Suprapubic skin (tissue), 4 donors: ENCODE data around the gene P2RX6. TPM values are rescaled to one million over a fixed set of nuclear protein-coding genes. Genes with fewer than 3 reads are reported as not detected.

ENCODE experiments used
- DNase-seq, 2 donors: peaks; one replicate each; pipeline ENCODE4 v3.0.0-alpha.2; 2019; ENCODE audit warnings: low spot score in 2 of 2
- H3K27ac ChIP-seq: fragments of 200-600 bp; sonication (generic); one replicate; pipeline ENCODE4 v1.5.1; 2019
- H3K27me3 ChIP-seq: fragments of 200-600 bp; sonication (generic); one replicate; pipeline ENCODE4 v1.5.1; 2019
- H3K36me3 ChIP-seq: fragments of 200-600 bp; sonication (generic); one replicate; pipeline ENCODE4 v1.5.1; 2019
- H3K4me1 ChIP-seq: fragments of 200-600 bp; sonication (generic); one replicate; pipeline ENCODE4 v1.5.1; 2019
- H3K4me3 ChIP-seq: fragments of 200-600 bp; sonication (generic); one replicate; pipeline ENCODE4 v1.5.1; 2019; ENCODE audit warnings: mild to moderate bottlenecking
- H3K9me3 ChIP-seq: fragments of 200-600 bp; sonication (generic); one replicate; pipeline ENCODE4 v1.5.1; 2019
- CTCF ChIP-seq, 2 donors: fragments of 200-600 bp in 1 of 2; fragments of 450-650 bp in 1 of 2; sonication (generic) in 1 of 2; IDR thresholded peaks; one replicate each; pipeline ENCODE4 v1.5.1; 2016 to 2019; ENCODE audit warnings: antibody characterized with exemption in 2 of 2, mild to moderate bottlenecking in 1 of 2, moderate library complexity in 1 of 2
- EP300 ChIP-seq: sonication (generic); formaldehyde crosslinking; IDR thresholded peaks from one replicate; pipeline ENCODE4 v1.6.1; 2017; ENCODE audit warnings: antibody characterized with exemption
- POLR2A ChIP-seq, 2 donors: fragments of 450-650 bp; IDR thresholded peaks; one replicate each; pipeline ENCODE4 v1.6.1; 2017; ENCODE audit warnings: antibody characterized with exemption in 2 of 2, mild to moderate bottlenecking in 2 of 2, moderate library complexity in 2 of 2
- POLR2AphosphoS5 ChIP-seq, 3 donors: sonication (generic); formaldehyde crosslinking; IDR thresholded peaks; one replicate each; pipeline ENCODE4 v1.6.1; 2017; ENCODE audit warnings: antibody characterized with exemption in 3 of 3
- WGBS: methylation state at CpG from one replicate; pipeline ENCODE4 v1.1.5; 2018; 5-methylcytosine and 5-hydroxymethylcytosine counted together
- total RNA-seq, 4 donors: library from RNA; depleted of rRNA; stranded (reverse); fragments of >200 nt; gene quantifications; one replicate each; pipeline ENCODE4 v1.1.0, GENCODE V29; 2016

The P2RX6 gene
- total RNA-seq, 4 donors from 2014 or later, result 0.21 to 3.1 (median 1.0) TPM

- Histone ChIP-seq H3K27me3 (no peaks in the 10 kb centered on the region), H3K9me3 (no peaks in the 10 kb centered on the region), H3K27ac (no peak overlapping the region), H3K4me1 (no peaks in the 10 kb centered on the region), H3K4me3 (no peak overlapping the region), H3K36me3 (peaks cover 76% of the 10 kb centered on the region)
- 89% methylated on average over 20 of the region's 21 CpGs for WGBS
- no peak for TF ChIP-seq CTCF (IDR thresholded peaks at IDR 0.05)
- TF ChIP-seq EP300, result no peak
- no peak for TF ChIP-seq POLR2A (IDR thresholded peaks at IDR 0.05)
- no peak for TF ChIP-seq POLR2AphosphoS5 (IDR thresholded peaks at IDR 0.05)
- no peak for DNase-seq
These were observed 24.5 kb upstream of the P2RX6 start for GRCh38 chr22:20990184-20991180.

GRCh38 chr22:20991252-20992055, 23.5 kb upstream of the P2RX6 start:
- Histone ChIP-seq H3K9me3 (no peaks in the 10 kb centered on the region), H3K4me1 (no peaks in the 10 kb centered on the region), H3K36me3 (peaks cover 85% of the 10 kb centered on the region), H3K4me3 (no peak overlapping the region), H3K27ac (no peak overlapping the region), H3K27me3 (no peaks in the 10 kb centered on the region)
- DNase-seq, result peak in 1 of 2 donors; percentile 58
- WGBS, result 95% methylated on average over 15 of the region's 24 CpGs
- TF ChIP-seq POLR2AphosphoS5 (IDR thresholded peaks at IDR 0.05) (no peak), CTCF (IDR thresholded peaks at IDR 0.05) (no peak), EP300 (no peak), POLR2A (IDR thresholded peaks at IDR 0.05) (no peak)

GRCh38 chr22:20992056-20992442, 22.9 kb upstream of the P2RX6 start:
- peaks cover 91% of the 10 kb centered on the region for H3K36me3 ChIP-seq
- H3K4me3 ChIP-seq, result no peak overlapping the region
- H3K27ac ChIP-seq, result no peak overlapping the region
- TF ChIP-seq CTCF (IDR thresholded peaks at IDR 0.05), result no peak
- TF ChIP-seq POLR2A (IDR thresholded peaks at IDR 0.05), result no peak
- TF ChIP-seq POLR2AphosphoS5 (IDR thresholded peaks at IDR 0.05), result no peak
- TF ChIP-seq EP300, result no peak
- no peaks in the 10 kb centered on the region for H3K4me1 ChIP-seq
- no peaks in the 10 kb centered on the region for H3K9me3 ChIP-seq
- no peaks in the 10 kb centered on the region for H3K27me3 ChIP-seq
- WGBS, result 89% methylated on average over 3 of the region's 7 CpGs
- no peak for DNase-seq

- no peak overlapping the region for H3K4me3 ChIP-seq
- no peaks in the 10 kb centered on the region for H3K4me1 ChIP-seq
- H3K9me3 ChIP-seq, result no peaks in the 10 kb centered on the region
- H3K27me3 ChIP-seq, result no peaks in the 10 kb centered on the region
- no peak for TF ChIP-seq CTCF (IDR thresholded peaks at IDR 0.05)
- peaks cover 93% of the 10 kb centered on the region for H3K36me3 ChIP-seq
- no peak for DNase-seq
- H3K27ac ChIP-seq, result no peak overlapping the region
- WGBS, result 83% methylated on average over 19 of the region's 21 CpGs
These were observed 22.3 kb upstream of the P2RX6 start for GRCh38 chr22:20992456-20993303.
